ENCODE results near the gene SCIN.
A peak's percentile ranks its signal among the peaks of the same experiment; 100 is the strongest.
"Not testable (repeated sequence)": the region's sequence is repeated elsewhere in the genome, so short reads cannot be mapped to it uniquely, and the experiment has no call there.

The SCIN gene

DNA sequence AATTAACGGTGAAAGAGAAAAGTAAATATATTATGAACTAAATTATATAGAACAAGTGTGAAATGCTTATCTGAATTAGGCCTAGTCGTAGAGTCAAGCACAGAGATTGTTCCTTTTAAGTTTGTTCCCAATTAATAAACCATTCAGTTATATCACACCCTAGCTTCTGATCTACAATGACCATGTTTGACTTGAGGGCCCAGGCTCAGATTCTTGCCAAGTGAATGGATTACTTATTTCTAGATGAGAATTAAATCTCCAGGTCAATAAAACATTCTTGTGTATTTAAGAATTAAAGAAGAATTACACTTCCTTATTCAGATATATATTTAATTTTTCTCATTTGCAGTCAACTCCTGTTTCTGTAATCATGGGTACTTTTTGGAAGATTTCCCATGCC is 79.6 kb downstream of the SCIN start:
- DNase-seq, result no peak

- no peak for DNase-seq
Measured at GRCh38 chr7:12653110-12653509, 82.6 kb downstream of the SCIN start.

DNA sequence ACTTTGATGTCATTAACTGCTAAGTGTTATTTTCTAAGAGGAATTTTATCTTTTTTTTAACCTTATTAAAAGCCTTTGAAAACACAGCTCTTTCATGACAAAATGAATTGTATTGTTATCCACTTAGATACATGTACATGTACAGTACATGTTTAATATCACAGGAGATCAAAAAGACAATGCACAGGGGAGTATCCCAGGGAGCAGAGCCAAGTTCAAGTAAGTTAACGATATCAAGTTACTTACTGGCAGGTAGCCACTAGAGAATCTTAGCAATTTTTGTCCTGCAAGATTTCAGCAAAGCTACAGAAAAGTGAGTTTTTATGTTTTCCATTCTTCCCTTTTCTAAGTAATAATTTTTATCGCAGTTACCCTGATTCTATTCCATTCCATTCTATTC is 83.0 kb downstream of the SCIN start:
- DNase-seq, result no peak

DNA sequence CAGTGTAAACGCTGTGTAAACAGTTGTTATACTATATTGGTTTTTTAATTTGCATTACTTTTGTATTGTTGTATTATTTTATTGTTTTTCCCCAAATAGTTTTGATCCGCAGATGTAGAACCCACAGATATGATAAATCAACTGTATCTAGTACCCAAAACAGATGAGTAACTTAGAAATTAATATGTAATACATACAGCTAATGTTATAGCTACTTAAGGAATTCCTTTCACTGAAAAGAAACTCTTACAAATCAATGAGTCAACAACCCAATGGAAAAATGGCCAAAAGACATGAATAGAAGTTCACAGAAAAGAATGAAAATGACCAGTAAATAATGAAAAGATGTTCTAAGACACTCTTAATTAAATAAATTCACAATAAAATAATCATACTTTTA is 84.6 kb downstream of the SCIN start:
- no peak for DNase-seq

DNA sequence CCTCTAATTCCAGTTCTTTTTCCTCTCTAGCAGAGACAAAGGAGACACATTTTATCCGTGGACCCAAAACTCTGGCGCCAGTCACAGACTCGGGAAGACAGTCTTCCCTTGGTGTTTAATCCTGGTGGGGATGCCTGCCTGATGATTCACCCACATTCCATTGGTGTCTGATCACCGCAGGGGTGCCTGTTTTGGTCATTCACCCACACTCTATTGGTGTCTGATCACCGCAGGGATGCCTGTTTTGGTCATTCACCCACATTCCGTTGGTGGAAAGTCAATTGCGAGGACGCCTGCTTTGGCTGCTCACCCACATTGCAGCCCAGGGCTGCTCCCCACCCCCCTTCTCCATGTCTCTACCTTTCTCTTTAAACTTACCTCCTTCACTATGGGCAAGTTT is 89.9 kb downstream of the SCIN start:
- DNase-seq, result not testable (repeated sequence)

GRCh38 chr7:12660986-12661385 is 90.5 kb downstream of the SCIN start:
- not testable (repeated sequence) for DNase-seq

- no peak for DNase-seq
Measured at GRCh38 chr7:12661581-12661980, 91.1 kb downstream of the SCIN start.

- no peak for DNase-seq
Measured at GRCh38 chr7:12670000-12670729, 99.6 kb downstream of the SCIN start.

DNA sequence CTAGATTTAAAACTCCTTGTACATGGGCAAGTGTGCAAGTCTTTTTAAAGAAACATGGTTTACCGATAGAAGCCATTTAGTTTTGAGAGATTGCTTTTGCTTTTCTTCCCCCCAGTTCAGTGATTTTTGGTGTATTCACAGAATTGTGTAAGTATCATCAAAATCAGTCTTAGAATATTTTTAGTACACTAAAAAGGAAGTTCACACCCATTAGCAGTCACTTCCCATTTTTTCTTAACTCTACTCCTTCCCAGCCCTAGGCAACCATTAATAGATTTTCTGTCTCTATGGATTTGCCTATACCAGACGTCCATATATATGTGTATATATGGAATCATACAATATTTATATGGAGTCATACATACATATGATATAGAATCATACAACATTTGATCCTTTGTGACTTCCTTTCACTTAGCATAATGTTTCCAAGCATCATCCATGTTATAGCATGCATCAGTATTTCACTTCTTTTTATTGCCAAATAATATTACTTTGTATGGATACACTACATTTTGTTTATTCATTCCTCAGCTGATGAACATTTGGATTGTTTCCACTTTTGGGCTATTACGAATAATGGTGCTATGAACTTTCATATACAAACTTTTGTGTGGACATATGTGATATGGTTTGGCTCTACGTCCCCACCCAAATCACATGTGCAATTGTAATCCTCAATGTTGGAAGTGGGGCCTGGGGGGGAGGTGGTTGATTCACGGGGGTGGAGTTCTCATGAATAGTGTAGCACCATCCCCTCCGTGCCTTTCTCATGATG is 100.4 kb downstream of the SCIN start:
- DNase-seq, result no peak

DNA sequence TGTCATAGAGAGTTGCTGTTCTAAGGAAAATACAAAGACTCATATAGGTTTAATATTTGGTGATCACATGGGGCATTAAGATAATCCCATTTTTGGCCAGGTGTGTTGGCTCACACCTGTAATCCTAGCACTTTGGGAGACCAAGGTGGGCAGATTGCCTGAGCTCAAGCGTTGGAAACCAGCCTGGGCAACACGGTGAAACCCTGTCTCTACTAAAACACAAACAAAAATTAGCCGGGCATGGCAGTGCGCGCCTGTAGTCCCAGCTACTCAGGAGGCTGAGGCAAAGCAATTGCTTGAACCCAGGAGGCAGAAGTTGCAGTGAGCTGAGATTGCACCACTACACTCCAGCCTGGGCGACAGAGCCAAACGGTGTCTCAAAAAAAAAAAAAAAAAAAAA is 102.9 kb downstream of the SCIN start:
- not testable (repeated sequence) for DNase-seq

- DNase-seq, result no peak
Measured at GRCh38 chr7:12674053-12674452, 103.5 kb downstream of the SCIN start.

DNA sequence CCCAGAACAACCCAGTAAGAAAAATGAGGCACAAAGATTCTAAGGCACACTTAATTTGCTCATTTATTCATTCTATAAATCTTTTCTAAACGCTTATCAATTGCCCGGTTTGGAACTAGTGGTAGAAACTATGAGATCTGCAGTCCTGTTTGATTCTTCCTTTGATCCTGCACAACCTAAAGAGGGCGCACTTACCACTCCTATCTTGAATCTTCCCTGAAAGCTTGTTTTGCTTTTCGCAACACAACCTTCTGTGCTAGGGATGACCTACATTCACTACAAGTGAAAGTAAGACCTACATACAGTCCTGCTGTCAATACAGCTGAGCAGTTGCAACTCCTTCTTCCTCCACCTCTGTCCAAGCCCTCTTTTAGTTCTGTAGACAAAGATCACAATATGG is 104.3 kb downstream of the SCIN start:
- DNase-seq, result no peak

GRCh38 chr7:12683678-12684585 is 113.4 kb downstream of the SCIN start:
- no peak for DNase-seq

DNA sequence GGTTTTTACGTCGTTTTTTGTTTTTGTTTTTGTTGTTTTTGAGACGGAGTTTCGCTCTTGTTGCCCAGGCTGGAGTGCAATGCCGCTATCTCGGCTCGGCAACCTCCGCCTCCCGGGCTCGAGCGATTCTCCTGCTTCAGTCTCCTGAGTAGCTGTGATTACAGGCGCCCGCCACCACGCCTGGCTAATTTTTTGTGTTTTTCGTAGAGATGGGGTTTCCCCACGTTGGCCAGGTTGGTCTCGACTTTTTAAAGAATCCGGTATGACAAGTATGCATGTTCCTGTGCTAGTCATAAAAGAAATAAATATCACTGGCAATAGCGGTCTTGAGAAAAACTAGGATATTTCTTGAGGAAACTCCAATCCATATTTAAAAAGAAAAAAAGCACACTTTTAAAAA is 114.2 kb downstream of the SCIN start:
- DNase-seq, result no peak

- no peak for DNase-seq
Measured at GRCh38 chr7:12685550-12685949, 115.0 kb downstream of the SCIN start.

- peak; percentile 85 for DNase-seq
Measured at GRCh38 chr7:12686234-12686890, 115.8 kb downstream of the SCIN start.

DNA sequence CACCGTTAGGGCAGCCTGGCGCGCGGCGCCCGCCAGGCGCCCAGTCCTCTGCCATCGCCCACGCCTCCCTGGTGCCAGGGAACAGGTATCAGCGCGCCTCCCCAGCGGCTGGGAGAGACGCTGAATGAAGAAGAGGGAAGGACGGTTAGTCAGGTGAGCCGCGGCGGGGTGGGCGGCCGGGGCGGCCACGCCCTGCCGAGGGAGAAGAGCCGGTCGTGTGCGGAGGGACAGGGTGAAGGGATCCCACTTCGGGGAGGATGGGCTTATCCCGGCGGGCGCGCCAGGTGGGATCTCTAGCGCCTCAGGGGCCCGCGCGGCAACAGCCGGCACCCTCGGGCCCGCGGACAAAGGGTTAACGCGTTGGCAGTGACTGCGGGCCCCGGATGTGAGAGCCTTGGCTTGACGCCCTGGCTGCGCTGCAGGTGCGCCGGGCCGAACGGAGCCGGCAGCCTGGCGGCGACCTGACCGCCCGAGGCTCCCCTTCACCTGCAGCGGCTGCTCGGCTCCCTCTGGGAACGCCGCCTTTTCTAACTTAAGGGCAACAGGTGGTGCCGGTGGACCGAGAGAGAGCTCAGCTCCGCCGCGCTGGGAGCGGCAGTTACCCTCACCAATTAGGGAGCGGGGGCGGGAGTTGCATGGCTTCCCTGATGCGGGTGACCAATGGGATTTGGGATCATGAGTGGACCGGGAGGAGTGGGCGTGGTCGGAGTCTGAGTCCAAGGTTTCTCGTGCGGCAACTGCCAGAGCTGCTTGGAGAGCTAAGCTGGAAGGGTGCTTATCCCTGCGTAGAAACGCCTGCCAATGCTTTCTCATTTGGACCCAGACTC is 116.6 kb downstream of the SCIN start, which contains the start of gene ARL4A:
Gene ARL4A (plus strand): TSS at position 743 of the 827 bp plus-strand sequence. CDS start 622 bp downstream, outside the sequence.
- DNase-seq, result peak; percentile 96

- DNase-seq, result peak; percentile 61
Measured at GRCh38 chr7:12687718-12688171, 117.2 kb downstream of the SCIN start.

- not testable (repeated sequence) for DNase-seq
Measured at GRCh38 chr7:12688485-12689170, 118.1 kb downstream of the SCIN start.

- no peak for DNase-seq
Measured at GRCh38 chr7:12689451-12689850, 118.9 kb downstream of the SCIN start.

Measured in DMS79 treated with DMSO at 0.1 percent for 48 hours (cell line).